Measurements from ENCODE around the gene ACACB. TPM values are rescaled to one million over a fixed set of nuclear protein-coding genes. Genes with fewer than 3 reads are reported as not detected.

ACACB gene
- total and polyA plus RNA-seq, 4 experiments from 2014 or later: 0.83 to 47.1 (median 24.4) TPM

GRCh38 chr12:109192358-109192757 is 76.0 kb downstream of the ACACB start:
- POLR2A ChIA-PET (ENCODE audit: partially characterized antibody): no interaction called here
- CTCF ChIA-PET (ENCODE audit: partially characterized antibody): no interaction called here

GRCh38 chr12:109193896-109194295 is 77.5 kb downstream of the ACACB start:
- Mint-ChIP-seq H3K36me3 (peaks cover 47 to 54% of the 10 kb centered on the region in 2 donors), H3K27me3 (no peaks in the 10 kb centered on the region), H3K4me3 (no peak overlapping the region), H3K4me1 (no peaks in the 10 kb centered on the region), H3K9me3 (peaks cover 0 to 8% (median 1%) of the 10 kb centered on the region in 8 donors), H3K27ac (no peak overlapping the region)
- Histone ChIP-seq H3K36me3 (ENCODE audit: insufficient read depth, low read length) (peaks cover 7% of the 10 kb centered on the region), H3K9me3 (ENCODE audit: control insufficient read depth in 1 of 2, low read length in 2 of 2) (no peaks in the 10 kb centered on the region), H3K27me3 (ENCODE audit: insufficient read depth, low read length) (no peaks in the 10 kb centered on the region), H3K27ac (ENCODE audit: low read depth, low read length) (no peak overlapping the region), H3K4me1 (ENCODE audit: insufficient read depth, low read length) (no peaks in the 10 kb centered on the region), H3K4me3 (ENCODE audit: low read length in 2 of 2) (no peak overlapping the region)
- CTCF ChIA-PET (ENCODE audit: partially characterized antibody): no interaction called here
- DNase-seq: no peak
- intact Hi-C loops (cut with micrococcal nuclease): no loop called here
- POLR2A ChIA-PET (ENCODE audit: partially characterized antibody): no interaction called here

More at GRCh38 chr12:109192358-109192757, 76.0 kb downstream of the ACACB start:
- Mint-ChIP-seq H3K27me3 (no peaks in the 10 kb centered on the region), H3K9me3 (peaks cover 0 to 8% (median 1%) of the 10 kb centered on the region in 8 donors), H3K4me3 (no peak overlapping the region), H3K4me1 (no peaks in the 10 kb centered on the region), H3K27ac (no peak overlapping the region), H3K36me3 (peaks cover 47 to 48% of the 10 kb centered on the region in 2 donors)
- H3K4me1 ChIP-seq (ENCODE audit: insufficient read depth, low read length): no peaks in the 10 kb centered on the region
- H3K27ac ChIP-seq (ENCODE audit: low read depth, low read length): no peak overlapping the region
- intact Hi-C loops (cut with micrococcal nuclease): no loop called here
- no peak for DNase-seq
- no peaks in the 10 kb centered on the region for H3K9me3 ChIP-seq (ENCODE audit: control insufficient read depth in 1 of 2, low read length in 2 of 2)
- no peak overlapping the region for H3K4me3 ChIP-seq (ENCODE audit: low read length in 2 of 2)
- no peaks in the 10 kb centered on the region for H3K27me3 ChIP-seq (ENCODE audit: insufficient read depth, low read length)
- H3K36me3 ChIP-seq (ENCODE audit: insufficient read depth, low read length): peaks cover 7% of the 10 kb centered on the region

GRCh38 chr12:109196332-109196731 is 79.9 kb downstream of the ACACB start:
- intact Hi-C loops (cut with micrococcal nuclease): no loop called here
- Mint-ChIP-seq H3K27ac (no peak overlapping the region), H3K4me1 (no peaks in the 10 kb centered on the region), H3K36me3 (peaks cover 54 to 56% of the 10 kb centered on the region in 2 donors), H3K9me3 (peaks cover 0 to 8% (median 1%) of the 10 kb centered on the region in 8 donors), H3K27me3 (no peaks in the 10 kb centered on the region), H3K4me3 (no peak overlapping the region)
- CTCF ChIA-PET (ENCODE audit: partially characterized antibody): no interaction called here
- no peaks in the 10 kb centered on the region for H3K27me3 ChIP-seq (ENCODE audit: insufficient read depth, low read length)
- H3K4me3 ChIP-seq (ENCODE audit: low read length in 2 of 2): no peak overlapping the region
- POLR2A ChIA-PET (ENCODE audit: partially characterized antibody): no interaction called here
- H3K27ac ChIP-seq (ENCODE audit: low read depth, low read length): no peak overlapping the region
- H3K36me3 ChIP-seq (ENCODE audit: insufficient read depth, low read length): peaks cover 7% of the 10 kb centered on the region
- H3K4me1 ChIP-seq (ENCODE audit: insufficient read depth, low read length): no peaks in the 10 kb centered on the region
- H3K9me3 ChIP-seq (ENCODE audit: control insufficient read depth in 1 of 2, low read length in 2 of 2): no peaks in the 10 kb centered on the region
- DNase-seq: no peak

- H3K4me3 Mint-ChIP-seq: no peak overlapping the region
- H3K36me3 Mint-ChIP-seq: peaks cover 52 to 53% of the 10 kb centered on the region in 2 donors
- Histone ChIP-seq H3K36me3 (ENCODE audit: insufficient read depth, low read length) (peaks cover 7% of the 10 kb centered on the region), H3K27ac (ENCODE audit: low read depth, low read length) (no peak overlapping the region), H3K27me3 (ENCODE audit: insufficient read depth, low read length) (no peaks in the 10 kb centered on the region), H3K4me3 (ENCODE audit: low read length in 2 of 2) (no peak overlapping the region), H3K4me1 (ENCODE audit: insufficient read depth, low read length) (no peaks in the 10 kb centered on the region), H3K9me3 (ENCODE audit: control insufficient read depth in 1 of 2, low read length in 2 of 2) (no peaks in the 10 kb centered on the region)
- intact Hi-C loops (cut with micrococcal nuclease): no loop called here
- no peaks in the 10 kb centered on the region for H3K27me3 Mint-ChIP-seq
- H3K27ac Mint-ChIP-seq: no peak overlapping the region
- no peak for DNase-seq
- peaks cover 0 to 8% (median 1%) of the 10 kb centered on the region in 8 donors for H3K9me3 Mint-ChIP-seq
- ChIA-PET POLR2A (ENCODE audit: partially characterized antibody) (no interaction called here), CTCF (ENCODE audit: partially characterized antibody) (no interaction called here)
- H3K4me1 Mint-ChIP-seq: no peaks in the 10 kb centered on the region
These were observed 80.9 kb downstream of the ACACB start for GRCh38 chr12:109197327-109197726.

GRCh38 chr12:109199324-109199723 is 82.9 kb downstream of the ACACB start:
- H3K36me3 Mint-ChIP-seq: peaks cover 50 to 56% of the 10 kb centered on the region in 2 donors
- H3K36me3 ChIP-seq (ENCODE audit: insufficient read depth, low read length): peaks cover 7% of the 10 kb centered on the region
- POLR2A ChIA-PET (ENCODE audit: partially characterized antibody): no interaction called here

GRCh38 chr12:109200825-109201495 is 84.6 kb downstream of the ACACB start:
- H3K27ac ChIP-seq (ENCODE audit: low read depth, low read length): no peak overlapping the region
- no peaks in the 10 kb centered on the region for H3K9me3 ChIP-seq (ENCODE audit: control insufficient read depth in 1 of 2, low read length in 2 of 2)
- ChIA-PET CTCF (ENCODE audit: partially characterized antibody) (no interaction called here), POLR2A (ENCODE audit: partially characterized antibody) (no interaction called here)
- H3K36me3 ChIP-seq (ENCODE audit: insufficient read depth, low read length): no peaks in the 10 kb centered on the region
- H3K4me3 Mint-ChIP-seq: no peak overlapping the region
- no peaks in the 10 kb centered on the region for H3K4me1 Mint-ChIP-seq
- no peak for DNase-seq
- H3K27me3 Mint-ChIP-seq: no peaks in the 10 kb centered on the region
- H3K4me3 ChIP-seq (ENCODE audit: low read length in 2 of 2): no peak overlapping the region
- peaks cover 0 to 5% (median under 1%) of the 10 kb centered on the region in 8 donors for H3K9me3 Mint-ChIP-seq
- H3K27ac Mint-ChIP-seq: peak overlapping the region in 2 of 7 donors; percentile 5 to 23
- intact Hi-C loops (cut with micrococcal nuclease): no loop called here
- H3K36me3 Mint-ChIP-seq: peaks cover 39 to 43% of the 10 kb centered on the region in 2 donors
- H3K4me1 ChIP-seq (ENCODE audit: insufficient read depth, low read length): no peaks in the 10 kb centered on the region
- no peaks in the 10 kb centered on the region for H3K27me3 ChIP-seq (ENCODE audit: insufficient read depth, low read length)

More at GRCh38 chr12:109199324-109199723, 82.9 kb downstream of the ACACB start:
- intact Hi-C loops (cut with micrococcal nuclease): no loop called here
- H3K9me3 Mint-ChIP-seq: peaks cover 0 to 8% (median 1%) of the 10 kb centered on the region in 8 donors
- H3K27me3 Mint-ChIP-seq: no peaks in the 10 kb centered on the region
- H3K4me3 ChIP-seq (ENCODE audit: low read length in 2 of 2): no peak overlapping the region
- no peaks in the 10 kb centered on the region for H3K9me3 ChIP-seq (ENCODE audit: control insufficient read depth in 1 of 2, low read length in 2 of 2)
- no peaks in the 10 kb centered on the region for H3K4me1 ChIP-seq (ENCODE audit: insufficient read depth, low read length)
- no peaks in the 10 kb centered on the region for H3K4me1 Mint-ChIP-seq
- H3K27ac ChIP-seq (ENCODE audit: low read depth, low read length): no peak overlapping the region
- no peak overlapping the region for H3K4me3 Mint-ChIP-seq
- H3K27ac Mint-ChIP-seq: no peak overlapping the region
- CTCF ChIA-PET (ENCODE audit: partially characterized antibody): no interaction called here
- no peak for DNase-seq
- no peaks in the 10 kb centered on the region for H3K27me3 ChIP-seq (ENCODE audit: insufficient read depth, low read length)

GRCh38 chr12:109201496-109201885 is 85.1 kb downstream of the ACACB start:
- Mint-ChIP-seq H3K4me3 (no peak overlapping the region), H3K27ac (peak overlapping the region in 1 of 7 donors; percentile 5), H3K4me1 (no peaks in the 10 kb centered on the region), H3K9me3 (peaks cover 0 to under 1% (median 0%) of the 10 kb centered on the region in 8 donors), H3K27me3 (no peaks in the 10 kb centered on the region), H3K36me3 (peaks cover 35 to 39% of the 10 kb centered on the region in 2 donors)
- Histone ChIP-seq H3K27me3 (ENCODE audit: insufficient read depth, low read length) (no peaks in the 10 kb centered on the region), H3K27ac (ENCODE audit: low read depth, low read length) (no peak overlapping the region), H3K36me3 (ENCODE audit: insufficient read depth, low read length) (no peaks in the 10 kb centered on the region), H3K4me3 (ENCODE audit: low read length in 2 of 2) (no peak overlapping the region), H3K9me3 (ENCODE audit: control insufficient read depth in 1 of 2, low read length in 2 of 2) (no peaks in the 10 kb centered on the region), H3K4me1 (ENCODE audit: insufficient read depth, low read length) (no peaks in the 10 kb centered on the region)
- ChIA-PET POLR2A (ENCODE audit: partially characterized antibody) (no interaction called here), CTCF (ENCODE audit: partially characterized antibody) (no interaction called here)
- DNase-seq: no peak
- intact Hi-C loops (cut with micrococcal nuclease): no loop called here
